Psoas muscle (tissue), 8 donors: ENCODE data around the gene ZNF81. TPM values are rescaled to one million over a fixed set of nuclear protein-coding genes. Genes with fewer than 3 reads are reported as not detected.

Experiments
- ATAC-seq, 4 donors: fragments of 200-7000 bp; cut with Tn5 transposase; one replicate each; pipeline ENCODE4 v1.9.1; 2020; ENCODE audit warnings: moderate library complexity in 3 of 4, mild to moderate bottlenecking in 2 of 4
- DNase-seq, 2 donors: peaks; one replicate each; pipeline ENCODE4 v3.0.0-alpha.2; 2020
- H3K27ac ChIP-seq: fragments of 200-600 bp; one replicate; pipeline ENCODE4 v1.8.0; 2022
- H3K27me3 ChIP-seq, 3 donors: fragments of 200-600 bp in 1 of 3; one replicate each; pipeline versions ENCODE4 v1.6.1 to v1.8.0; 2013 to 2022; ENCODE audit warnings: low read length in 2 of 3, mild to moderate bottlenecking in 2 of 3, moderate library complexity in 1 of 3; ENCODE audit not compliant: insufficient read depth in 3 of 3
- H3K36me3 ChIP-seq, 2 donors: fragments of 200-600 bp in 1 of 2; one replicate each; pipeline versions ENCODE4 v1.6.1 to v1.8.0; 2013 to 2022; ENCODE audit warnings: low read depth in 1 of 2, mild to moderate bottlenecking in 1 of 2, moderate library complexity in 1 of 2; ENCODE audit not compliant: insufficient read depth in 1 of 2
- H3K4me1 ChIP-seq: fragments of 200-600 bp; one replicate; pipeline ENCODE4 v1.8.0; 2022
- H3K4me3 ChIP-seq: fragments of 200-600 bp; one replicate; pipeline ENCODE4 v1.8.0; 2022; ENCODE audit warnings: mild to moderate bottlenecking
- H3K9me3 ChIP-seq: fragments of 200-600 bp; one replicate; pipeline ENCODE4 v1.8.0; 2022
- CTCF ChIP-seq: fragments of 200-600 bp; IDR thresholded peaks from one replicate; pipeline ENCODE4 v1.8.0; 2022; ENCODE audit warnings: antibody characterized with exemption
- WGBS, 3 donors: extraction: QIAGEN DNeasy Blood & Tissue Kit; methylation state at CpG; one replicate each; pipeline versions ENCODE4 v1.1.6 to v1.1.7; 2013; 5-methylcytosine and 5-hydroxymethylcytosine counted together
- intact Hi-C, 2 donors: fragments of 100-400 bp; cut with DNase I; formaldehyde crosslinking; loops; one replicate each; pipeline versions ENCODE4 v1.11.0 to v1.14.2; 2022
- polyA plus RNA-seq, 3 donors: library from polyadenylated mRNA; stranded (reverse); fragments of 200-250 nt; gene quantifications; one replicate each; pipeline ENCODE4 v1.2.3, GENCODE V29; 2013
- total RNA-seq, 4 donors: library from RNA; stranded (reverse); fragmentation: NEBNext Ultra II Directional in 2 of 4; extraction: Animal tissue kit (Norgen Biotek cat#: 25700) in 2 of 4; gene quantifications; one replicate each; pipeline versions ENCODE4 v1.2.1 to v1.2.4, GENCODE V29; 2021 to 2023
- donor health status: healthy with polysubstance abuse.
- donor health status: DM: no; HTN: no; CAD: no; lungs with moderate emphysema.
- donor health status: Bipolar disorder and iron deficiency.
- donor health status: healthy.
- donor health status: DM: yes; HTN: yes; CAD: no.
- donor health status: DM: no; HTN: no; CAD: no.
- donor health status: DM: no; HTN: no; CAD: no.
- donor health status: DM: yes; HTN: yes; CAD: no.

The ZNF81 gene
- total and polyA plus RNA-seq, 7 donors, result 1.6 to 5.5 (median 3.3) TPM

- H3K27me3 ChIP-seq, result peaks cover 0 to 7% (median 0%) of the 10 kb centered on the region in 3 donors
- WGBS, 3 donors, result 68 to 99% (median 96%) methylated on average over 3 of the region's 3 CpGs
- ATAC-seq (no peak), DNase-seq (no peak)
- TF ChIP-seq CTCF, result no peak
- no peak overlapping the region for H3K27ac ChIP-seq
- intact Hi-C loops, result no loop called here
- no peak overlapping the region for H3K4me3 ChIP-seq
- no peaks in the 10 kb centered on the region for H3K9me3 ChIP-seq
- H3K36me3 ChIP-seq, result no peaks in the 10 kb centered on the region
- H3K4me1 ChIP-seq, result no peaks in the 10 kb centered on the region
These were observed 27.6 kb downstream of the ZNF81 start for GRCh38 chrX:47864300-47864699.

- no peak for ATAC-seq
- Histone ChIP-seq H3K27me3 (peaks cover 0 to 8% (median 0%) of the 10 kb centered on the region in 3 donors), H3K4me3 (no peak overlapping the region), H3K27ac (no peak overlapping the region), H3K4me1 (no peaks in the 10 kb centered on the region), H3K9me3 (no peaks in the 10 kb centered on the region), H3K36me3 (no peaks in the 10 kb centered on the region)
- no peak for DNase-seq
- intact Hi-C loops, result no loop called here
- 83 to 100% (median 97%) methylated on average over 1 of the region's 1 CpG for WGBS, 3 donors
- TF ChIP-seq CTCF, result no peak
These were observed 28.1 kb downstream of the ZNF81 start for GRCh38 chrX:47864785-47865184.

- ATAC-seq, result no peak
- peaks cover 0 to 8% (median 0%) of the 10 kb centered on the region in 3 donors for H3K27me3 ChIP-seq
- H3K36me3 ChIP-seq, result peaks cover 0 to 5% of the 10 kb centered on the region in 2 donors
- H3K9me3 ChIP-seq, result no peaks in the 10 kb centered on the region
- H3K27ac ChIP-seq, result no peak overlapping the region
- H3K4me3 ChIP-seq, result no peak overlapping the region
- no peak for DNase-seq
- H3K4me1 ChIP-seq, result no peaks in the 10 kb centered on the region
- intact Hi-C loops, result no loop called here
- 67 to 96% (median 86%) methylated on average over 3 of the region's 3 CpGs for WGBS, 3 donors
- TF ChIP-seq CTCF, result no peak
These were observed 36.4 kb downstream of the ZNF81 start for GRCh38 chrX:47873123-47873522.

- H3K9me3 ChIP-seq, result no peaks in the 10 kb centered on the region
- no peaks in the 10 kb centered on the region for H3K4me1 ChIP-seq
- TF ChIP-seq CTCF, result no peak
- intact Hi-C loops, result no loop called here
- 46 to 64% (median 54%) methylated on average over 6 of the region's 6 CpGs for WGBS, 3 donors
- no peak overlapping the region for H3K4me3 ChIP-seq
- H3K36me3 ChIP-seq, result peaks cover 0 to 5% of the 10 kb centered on the region in 2 donors
- H3K27me3 ChIP-seq, result no peaks in the 10 kb centered on the region
- DNase-seq (no peak), ATAC-seq (no peak)
- H3K27ac ChIP-seq, result no peak overlapping the region
These were observed 40.6 kb downstream of the ZNF81 start for GRCh38 chrX:47877327-47877726.

GRCh38 chrX:47878198-47878597 is 41.5 kb downstream of the ZNF81 start:
- DNase-seq (no peak), ATAC-seq (no peak)
- WGBS, 3 donors, result 86 to 95% (median 92%) methylated on average over 3 of the region's 3 CpGs
- no peak overlapping the region for H3K4me3 ChIP-seq
- intact Hi-C loops, result no loop called here
- no peaks in the 10 kb centered on the region for H3K4me1 ChIP-seq
- H3K27me3 ChIP-seq, result peaks cover 0 to 3% (median 0%) of the 10 kb centered on the region in 3 donors
- no peaks in the 10 kb centered on the region for H3K9me3 ChIP-seq
- no peak overlapping the region for H3K27ac ChIP-seq
- peaks cover 0 to 5% of the 10 kb centered on the region in 2 donors for H3K36me3 ChIP-seq
- TF ChIP-seq CTCF, result no peak
